Body of pancreas (tissue), 4 donors: ENCODE data around the gene EEFSEC. TPM values are rescaled to one million over a fixed set of nuclear protein-coding genes. Genes with fewer than 3 reads are reported as not detected.

Experiments used
- ATAC-seq: fragments of 150-250 bp; one replicate; pipeline ENCODE4 v1.9.1; 2016
- DNase-seq, 4 donors: peaks; one replicate each; pipeline ENCODE4 v3.0.0-alpha.2; 2019
- H3K27ac ChIP-seq, 4 donors: fragments of 200-600 bp; sonication (generic); 1 replicate in 3 of 4; 2 replicates in 1 of 4; pipeline versions ENCODE4 v1.5.1 to v1.6.1; 2016 to 2019; ENCODE audit warnings: mild to moderate bottlenecking in 1 of 4, mixed read lengths in 1 of 4, moderate library complexity in 1 of 4
- H3K27me3 ChIP-seq, 2 donors: fragments of 200-600 bp; sonication (generic); one replicate each; pipeline ENCODE4 v1.6.0; 2016; ENCODE audit warnings: mild to moderate bottlenecking in 1 of 2
- H3K36me3 ChIP-seq, 2 donors: fragments of 200-600 bp; sonication (generic); replicated peaks in 1 of 2; 2 replicates each; pipeline ENCODE4 v1.5.1; 2016; ENCODE audit warnings: low read depth in 2 of 2; ENCODE audit not compliant: insufficient read depth in 1 of 2
- H3K4me1 ChIP-seq: fragments of 200-600 bp; sonication (generic); one replicate; pipeline ENCODE4 v1.6.0; 2016
- H3K4me3 ChIP-seq, 2 donors: fragments of 200-600 bp; sonication (generic); 1 replicate in 1 of 2; 2 replicates in 1 of 2; pipeline ENCODE4 v1.5.1; 2016 to 2019
- H3K9me3 ChIP-seq, 3 donors: fragments of 200-600 bp; sonication (generic); 1 replicate in 2 of 3; 2 replicates in 1 of 3; pipeline ENCODE4 v1.5.1; 2016
- POLR2A ChIP-seq, 3 donors: fragments of 450-650 bp; IDR thresholded peaks; one replicate each; pipeline ENCODE4 v1.6.1; 2016; ENCODE audit warnings: antibody characterized with exemption in 3 of 3, mild to moderate bottlenecking in 2 of 3
- WGBS, 2 donors: methylation state at CpG; one replicate each; pipeline ENCODE4 v1.1.5; 2017; 5-methylcytosine and 5-hydroxymethylcytosine counted together
- intact Hi-C: fragments of 100-400 bp; cut with DNase I; formaldehyde crosslinking; loops from one replicate; pipeline ENCODE4 v1.15.1; 2023
- total RNA-seq, 2 donors: library from RNA; depleted of rRNA; stranded (reverse); fragments of >200 nt; gene quantifications; one replicate each; pipeline ENCODE4 v1.1.0, GENCODE V29; 2016
- TF ChIP-seq, protein P1 (sequence below), 7 experiments: fragments of 450-650 bp in 4 of 7; fragments of 200-600 bp in 3 of 7; sonication (generic) in 3 of 7; IDR thresholded peaks; one replicate each; pipeline ENCODE4 v1.5.1; 2016 to 2019; ENCODE audit warnings: antibody characterized with exemption in 7 of 7

Gene EEFSEC
- total RNA-seq, 2 donors from 2014 or later, result 8.6 to 33.0 TPM

GRCh38 chr3:128413413-128414205, 260.3 kb downstream of the EEFSEC start:
- H3K27me3 ChIP-seq, result no peaks in the 10 kb centered on the region

DNA sequence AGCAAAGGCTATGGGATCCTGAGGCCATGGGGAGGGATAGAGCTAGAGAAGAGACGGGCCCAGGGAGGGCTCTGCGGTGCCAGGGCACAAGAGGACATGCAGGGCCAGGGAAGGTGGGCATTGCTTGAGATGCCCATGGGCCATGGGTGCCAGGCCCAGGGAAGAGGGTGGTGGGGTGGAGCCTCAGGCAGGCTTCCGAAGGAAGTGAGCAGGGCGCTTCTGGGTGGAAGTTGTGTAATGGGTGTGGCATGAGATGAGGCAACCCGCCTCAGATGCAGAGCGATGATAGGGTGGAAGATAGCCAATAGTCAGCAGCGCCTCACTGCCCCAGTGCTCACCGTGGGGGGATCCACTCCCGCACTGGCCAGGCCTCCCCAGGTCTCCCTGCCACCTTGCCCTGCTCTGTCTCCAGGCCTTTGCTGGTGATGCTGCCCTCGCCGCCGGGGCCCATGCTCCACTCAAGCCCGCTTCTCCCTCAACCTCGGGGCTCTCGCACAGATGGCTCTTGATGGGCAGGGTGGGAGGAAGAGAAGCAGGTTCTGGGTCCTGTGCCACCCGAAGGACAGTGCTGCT, 262.0 kb downstream of the EEFSEC start:
- Histone ChIP-seq H3K4me3 (no peak overlapping the region), H3K9me3 (no peaks in the 10 kb centered on the region), H3K4me1 (peaks cover 26% of the 10 kb centered on the region), H3K27me3 (no peaks in the 10 kb centered on the region), H3K27ac (no peak overlapping the region), H3K36me3 (no peaks in the 10 kb centered on the region)
- ATAC-seq (no peak), DNase-seq (no peak)
- 87 to 90% methylated on average over 10 to 16 of the region's 16 CpGs for WGBS, 2 donors
- TF ChIP-seq, protein P1, sequence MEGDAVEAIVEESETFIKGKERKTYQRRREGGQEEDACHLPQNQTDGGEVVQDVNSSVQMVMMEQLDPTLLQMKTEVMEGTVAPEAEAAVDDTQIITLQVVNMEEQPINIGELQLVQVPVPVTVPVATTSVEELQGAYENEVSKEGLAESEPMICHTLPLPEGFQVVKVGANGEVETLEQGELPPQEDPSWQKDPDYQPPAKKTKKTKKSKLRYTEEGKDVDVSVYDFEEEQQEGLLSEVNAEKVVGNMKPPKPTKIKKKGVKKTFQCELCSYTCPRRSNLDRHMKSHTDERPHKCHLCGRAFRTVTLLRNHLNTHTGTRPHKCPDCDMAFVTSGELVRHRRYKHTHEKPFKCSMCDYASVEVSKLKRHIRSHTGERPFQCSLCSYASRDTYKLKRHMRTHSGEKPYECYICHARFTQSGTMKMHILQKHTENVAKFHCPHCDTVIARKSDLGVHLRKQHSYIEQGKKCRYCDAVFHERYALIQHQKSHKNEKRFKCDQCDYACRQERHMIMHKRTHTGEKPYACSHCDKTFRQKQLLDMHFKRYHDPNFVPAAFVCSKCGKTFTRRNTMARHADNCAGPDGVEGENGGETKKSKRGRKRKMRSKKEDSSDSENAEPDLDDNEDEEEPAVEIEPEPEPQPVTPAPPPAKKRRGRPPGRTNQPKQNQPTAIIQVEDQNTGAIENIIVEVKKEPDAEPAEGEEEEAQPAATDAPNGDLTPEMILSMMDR (IDR thresholded peaks at IDR 0.05), result no peak
- no peak for TF ChIP-seq POLR2A (IDR thresholded peaks at IDR 0.05)
- intact Hi-C loops, result no loop called here

More at GRCh38 chr3:128413413-128414205, 260.3 kb downstream of the EEFSEC start:
- ATAC-seq (no peak), DNase-seq (no peak)
- Histone ChIP-seq H3K9me3 (no peaks in the 10 kb centered on the region), H3K4me3 (no peak overlapping the region), H3K4me1 (peaks cover 42% of the 10 kb centered on the region), H3K27ac (no peak overlapping the region), H3K36me3 (no peaks in the 10 kb centered on the region)
- TF ChIP-seq, protein P1 (IDR thresholded peaks at IDR 0.05), result no peak
- TF ChIP-seq POLR2A (IDR thresholded peaks at IDR 0.05), result no peak
- WGBS, 2 donors, result 76 to 81% methylated on average over 15 to 22 of the region's 24 CpGs
- intact Hi-C loops, result no loop called here

DNA sequence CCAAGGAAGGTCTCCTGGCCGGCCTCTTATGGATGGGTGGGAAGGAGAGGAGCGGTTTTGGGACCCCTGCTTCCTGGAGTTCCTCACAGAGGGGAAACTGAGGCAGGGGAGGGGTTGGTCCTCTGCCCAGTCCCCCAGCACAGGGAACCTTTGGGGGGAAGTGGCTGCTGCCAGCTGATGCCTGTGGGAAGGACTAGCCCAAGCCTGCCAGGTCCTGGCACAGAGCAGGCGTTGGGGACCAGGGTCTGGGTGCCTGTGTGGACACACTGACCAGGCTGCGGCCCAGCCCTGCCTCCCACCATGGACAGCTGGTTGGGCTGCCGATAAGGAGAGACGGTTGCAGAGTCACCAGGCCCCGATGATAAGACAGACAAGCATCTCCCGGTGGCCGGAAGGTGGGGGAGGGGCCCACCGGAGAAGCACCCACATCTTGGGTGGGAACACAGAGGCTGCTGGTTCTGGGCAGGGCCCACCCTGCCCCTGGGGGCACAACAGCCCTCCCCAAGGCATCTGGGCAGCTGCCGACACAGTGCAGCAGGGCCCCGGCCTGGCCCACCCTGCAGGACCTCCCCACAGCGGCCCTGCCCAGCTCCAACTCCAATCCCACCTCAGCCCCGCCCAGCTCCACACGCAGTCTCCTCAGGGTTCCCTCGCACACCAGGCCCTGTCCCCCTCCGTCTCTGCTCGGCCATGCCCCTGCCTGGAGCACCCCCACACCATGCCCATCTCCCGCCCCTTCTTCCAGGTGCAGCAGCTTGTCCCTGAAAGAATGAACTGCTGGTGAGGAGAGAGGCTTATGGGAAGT, 262.7 kb downstream of the EEFSEC start:
- WGBS, 2 donors, result 78 to 82% methylated on average over 16 to 19 of the region's 19 CpGs
- no peaks in the 10 kb centered on the region for H3K27me3 ChIP-seq
- intact Hi-C loops, result no loop called here
- DNase-seq, result no peak
- no peaks in the 10 kb centered on the region for H3K9me3 ChIP-seq
- no peak for ATAC-seq
- no peak overlapping the region for H3K27ac ChIP-seq
- H3K4me3 ChIP-seq, result no peak overlapping the region
- no peaks in the 10 kb centered on the region for H3K36me3 ChIP-seq
- TF ChIP-seq, protein P1 (IDR thresholded peaks at IDR 0.05), result no peak
- TF ChIP-seq POLR2A (IDR thresholded peaks at IDR 0.05), result no peak
- peaks cover 19% of the 10 kb centered on the region for H3K4me1 ChIP-seq

DNA sequence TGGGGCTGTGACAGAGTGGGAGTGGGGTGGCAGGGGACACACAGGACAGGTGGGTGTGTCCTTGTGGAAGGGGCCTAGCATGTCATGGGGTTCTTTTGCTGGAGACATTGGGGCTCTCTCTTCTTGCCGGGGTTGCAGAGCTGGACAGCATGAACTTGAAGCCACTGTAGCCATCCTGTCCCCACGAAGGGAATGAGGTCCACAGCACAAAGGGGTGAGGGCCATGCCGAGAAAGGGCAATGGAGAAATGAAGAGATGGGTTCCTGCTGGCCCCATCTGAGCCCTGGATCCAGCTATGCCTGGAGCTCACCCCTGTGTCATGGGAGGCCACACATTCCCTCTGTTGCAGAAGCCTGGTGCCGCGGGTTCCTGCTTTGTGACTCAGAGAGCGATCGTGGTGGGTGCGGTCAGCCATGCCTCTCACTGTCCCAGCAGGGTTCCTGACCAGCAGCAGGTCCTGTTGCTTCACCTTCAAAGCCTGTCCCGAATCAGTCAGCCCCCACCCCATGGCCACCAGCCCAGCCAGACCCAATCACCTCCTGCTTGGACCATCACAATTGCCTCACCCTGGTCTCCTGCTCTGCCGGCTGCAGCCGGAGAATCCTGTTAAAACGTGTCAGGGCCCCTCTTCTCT, 263.4 kb downstream of the EEFSEC start:
- 77 to 87% methylated on average over 10 to 11 of the region's 12 CpGs for WGBS, 2 donors
- TF ChIP-seq POLR2A (IDR thresholded peaks at IDR 0.05), result no peak
- TF ChIP-seq, protein P1 (IDR thresholded peaks at IDR 0.05), result no peak
- Histone ChIP-seq H3K27me3 (no peaks in the 10 kb centered on the region), H3K27ac (no peak overlapping the region), H3K9me3 (no peaks in the 10 kb centered on the region), H3K4me1 (peaks cover 12% of the 10 kb centered on the region), H3K4me3 (no peak overlapping the region), H3K36me3 (no peaks in the 10 kb centered on the region)
- no peak for DNase-seq
- intact Hi-C loops, result no loop called here
- no peak for ATAC-seq
